ENCODE results near the gene MARK4.
"Not testable (repeated sequence)": the region's sequence is repeated elsewhere in the genome, so short reads cannot be mapped to it uniquely, and the experiment has no call there.

The MARK4 gene

GRCh38 chr19:45306518-45307027 lies 55.5 kb downstream of the MARK4 start:
- DNase-seq: no peak

- DNase-seq: no peak
Measured at GRCh38 chr19:45307361-45307760, 56.3 kb downstream of the MARK4 start.

GRCh38 chr19:45309322-45309721 lies 58.3 kb downstream of the MARK4 start:
- not testable (repeated sequence) for DNase-seq

GRCh38 chr19:45311621-45312020 lies 60.5 kb downstream of the MARK4 start:
- DNase-seq: peak; percentile 60 to 73 (median 66)

- DNase-seq: not testable (repeated sequence)
Measured at GRCh38 chr19:45312285-45312684, 61.2 kb downstream of the MARK4 start.

GRCh38 chr19:45314708-45315245 lies 63.7 kb downstream of the MARK4 start:
- DNase-seq: no peak

- no peak for DNase-seq
Measured at GRCh38 chr19:45315304-45315703, 64.2 kb downstream of the MARK4 start.

- DNase-seq: no peak
Measured at GRCh38 chr19:45320997-45321775, 70.1 kb downstream of the MARK4 start.

- no peak for DNase-seq
Measured at GRCh38 chr19:45321848-45322247, 70.8 kb downstream of the MARK4 start.

GRCh38 chr19:45322311-45322710 lies 71.2 kb downstream of the MARK4 start:
- no peak for DNase-seq

GRCh38 chr19:45322744-45323281 lies 71.7 kb downstream of the MARK4 start, which contains the start of gene CKM:
Gene CKM (minus strand): TSS chr19:45322875. CDS start chr19:45319713, 3,162 bp downstream.
- no peak for DNase-seq

GRCh38 chr19:45323671-45324081 lies 72.6 kb downstream of the MARK4 start:
- peak in 2 of 4 experiments; percentile 26 to 37 for DNase-seq

GRCh38 chr19:45324349-45324907 lies 73.4 kb downstream of the MARK4 start:
- no peak for DNase-seq

GRCh38 chr19:45327404-45328143 lies 76.5 kb downstream of the MARK4 start:
- DNase-seq: no peak

- peak in 1 of 4 experiments; percentile 0 for DNase-seq
Measured at GRCh38 chr19:45331411-45331810, 80.3 kb downstream of the MARK4 start.

GRCh38 chr19:45333609-45334303 lies 82.7 kb downstream of the MARK4 start:
- DNase-seq: peak in 2 of 4 experiments; percentile 19 to 31

GRCh38 chr19:45334881-45335280 lies 83.8 kb downstream of the MARK4 start:
- not testable (repeated sequence) for DNase-seq

GRCh38 chr19:45336696-45337251 lies 85.7 kb downstream of the MARK4 start:
- DNase-seq: no peak

GRCh38 chr19:45339629-45340028 lies 88.6 kb downstream of the MARK4 start:
- no peak for DNase-seq

- peak in 1 of 4 experiments; percentile 26 for DNase-seq
Measured at GRCh38 chr19:45340232-45340898, 89.3 kb downstream of the MARK4 start, which contains the start of gene KLC3. Gene KLC3 (plus strand): TSS chr19:45340750. CDS start chr19:45345542, 4,792 bp downstream.

Measured in suppressor macrophage (primary cell).